HepG2 (cell line): ENCODE results near the gene PPP1R13L. TPM values are rescaled to one million over a fixed set of nuclear protein-coding genes. Genes with fewer than 3 reads are reported as not detected.

Source experiments
- ATAC-seq: fragments of 200-7000 bp; cut with Tn5 transposase; 3 replicates; pipeline ENCODE4 v1.9.1; 2020; ENCODE audit warnings: mild to moderate bottlenecking, moderate library complexity
- BruUV-seq: library from RNA; stranded (reverse); fragments of 400-500 nt; replicated peaks from 2 replicates; lab custom pipeline; 2021; lab: Mats Ljungman, UMichigan
- CTCF ChIA-PET: fragments of 300-600 bp; formaldehyde crosslinking; extraction: SDS; loops from one replicate; lab custom pipeline; 2021; ENCODE audit warnings: low total read pairs, inconsistent platforms, low intra/inter-chr PET ratio; lab: Yijun Ruan, JAX
- POLR2A ChIA-PET: fragments of 350-600 bp; sonication (Branson Sonifier 250); formaldehyde crosslinking; loops from one replicate; lab custom pipeline; 2020; ENCODE audit warnings: antibody characterized with exemption, inconsistent platforms; lab: Yijun Ruan, JAX
- DNase-seq: peaks from one replicate; pipeline ENCODE4 v3.0.0-alpha.2; 2015; ENCODE audit warnings: low spot score
- FAIRE-seq: peaks from 3 replicates; lab custom pipeline; 2011; peaks lifted over from hg19 to GRCh38; lab: Jason Lieb, UNC
- H2AFZ ChIP-seq: one replicate; pipeline ENCODE4 v1.6.1; 2011; ENCODE audit warnings: low read length, inconsistent platforms
- H3K27ac ChIP-seq: fragments of 300-600 bp; 3 replicates; pipeline ENCODE4 v1.8.0; 2011; ENCODE audit warnings: mixed run types, mild to moderate bottlenecking, mixed read lengths, low read length, inconsistent platforms; ENCODE audit not compliant: insufficient read depth; ENCODE audit errors: extremely low read length
- H3K27me3 ChIP-seq, 2 experiments: fragments of 200-600 bp in 1 of 2; 2 replicates in 1 of 2; 3 replicates in 1 of 2; pipeline versions ENCODE4 v1.6.0 to v1.8.0; 2011; ENCODE audit warnings: low read length in 2 of 2, mild to moderate bottlenecking in 2 of 2, moderate library complexity in 2 of 2, inconsistent platforms in 1 of 2; ENCODE audit not compliant: insufficient read depth in 2 of 2, control insufficient read depth in 1 of 2
- H3K36me3 ChIP-seq, 2 experiments: fragments of 200-600 bp in 1 of 2; replicated peaks in 1 of 2; 2 replicates in 1 of 2; 3 replicates in 1 of 2; pipeline versions ENCODE4 v1.5.1 to v1.8.0; 2011; ENCODE audit warnings: low read length in 2 of 2, inconsistent platforms in 1 of 2; ENCODE audit not compliant: insufficient read depth in 2 of 2, control insufficient read depth in 1 of 2
- H3K4me1 ChIP-seq: 2 replicates; pipeline ENCODE4 v1.5.1; 2012; ENCODE audit warnings: low read length, inconsistent platforms; ENCODE audit not compliant: insufficient read depth
- H3K4me2 ChIP-seq: 2 replicates; pipeline ENCODE4 v1.6.0; 2011; ENCODE audit warnings: low read depth, low read length, inconsistent platforms
- H3K4me3 ChIP-seq, 3 experiments: fragments of 200-600 bp in 1 of 3; sonication (generic), shearing (Covaris generic) in 1 of 3; replicated peaks in 1 of 3; 2 replicates each; pipeline ENCODE4 v1.5.1; 2011 to 2016; ENCODE audit warnings: low read length in 3 of 3, inconsistent platforms in 2 of 3, low read depth in 2 of 3, mild to moderate bottlenecking in 2 of 3, control low read depth in 1 of 3, mixed read lengths in 1 of 3; ENCODE audit not compliant: insufficient read depth in 1 of 3
- H3K79me2 ChIP-seq: one replicate; pipeline ENCODE4 v1.6.1; 2011; ENCODE audit warnings: low read length, inconsistent platforms; ENCODE audit not compliant: insufficient read depth
- H3K9ac ChIP-seq: 2 replicates; pipeline ENCODE4 v1.6.0; 2011; ENCODE audit warnings: mild to moderate bottlenecking, low read depth, low read length, inconsistent platforms; ENCODE audit not compliant: insufficient read depth
- H3K9me3 ChIP-seq: 2 replicates; pipeline ENCODE4 v1.5.1; 2012; ENCODE audit warnings: mild to moderate bottlenecking, low read length
- H4K20me1 ChIP-seq: 2 replicates; pipeline ENCODE4 v1.6.0; 2011; ENCODE audit warnings: inconsistent platforms, mild to moderate bottlenecking, low read length, moderate library complexity; ENCODE audit not compliant: insufficient read depth
- AGO1 ChIP-seq: fragments of 200-400 bp; formaldehyde crosslinking; IDR thresholded peaks from 2 replicates; pipeline ENCODE4 v1.6.1; 2017; ENCODE audit warnings: mild to moderate bottlenecking, low read depth, low read length, moderate library complexity; ENCODE audit not compliant: poor library complexity, severe bottlenecking
- ATRX ChIP-seq: sonication (generic); formaldehyde crosslinking; IDR thresholded peaks from 2 replicates; pipeline ENCODE4 v1.4.0; 2020; ENCODE audit warnings: missing genetic modification reagents, borderline replicate concordance
- HNRNPL ChIP-seq: fragments of 200-400 bp; formaldehyde crosslinking; IDR thresholded peaks from 2 replicates; pipeline ENCODE4 v1.6.1; 2017; ENCODE audit warnings: mild to moderate bottlenecking, low read depth, low read length
- POLR2G ChIP-seq: fragments of 200-400 bp; formaldehyde crosslinking; IDR thresholded peaks from 2 replicates; pipeline ENCODE4 v1.6.1; 2018; ENCODE audit warnings: mild to moderate bottlenecking, low read depth, low read length, moderate library complexity
- ZNF30 ChIP-seq: sonication (generic); formaldehyde crosslinking; IDR thresholded peaks from 2 replicates; pipeline ENCODE4 v1.5.0; 2020; ENCODE audit warnings: mild to moderate bottlenecking, missing genetic modification reagents
- WGBS: methylation state at CpG from one replicate; pipeline ENCODE4 v1.1.6; 2017; ENCODE audit warnings: low lambda C conversion rate; 5-methylcytosine and 5-hydroxymethylcytosine counted together
- in situ Hi-C: cut with HindIII; loops from 2 replicates; pipeline ENCODE4 v1.10.0; 2017; ENCODE audit warnings: low pct_unique_long_range_greater_than_20kb; ENCODE audit not compliant: extremely low pct_ligation_motif_present
- intact Hi-C: fragments of 100-400 bp; cut with micrococcal nuclease; formaldehyde crosslinking; loops from one replicate; pipeline ENCODE4 v1.10.0; 2022; ENCODE audit not compliant: unreplicated experiment
- polyA plus RNA-seq, 8 experiments: library from polyadenylated mRNA; depleted of rRNA in 3 of 8; stranded (reverse) in 7 of 8; unstranded in 1 of 8; fragments of >200 nt; fragmentation: Illumina TruSeq in 4 of 8; extraction: Trizol in 4 of 8; gene quantifications; 2 replicates each; pipeline versions ENCODE4 v1.2.1 to v1.2.3, GENCODE V29; 2011 to 2016; ENCODE audit warnings: low read depth in 4 of 8, missing spikeins in 1 of 8, mixed read lengths in 1 of 8; ENCODE audit not compliant: insufficient read depth in 1 of 8
- total RNA-seq, 5 experiments: library from RNA; depleted of rRNA; stranded (reverse); fragments of >200 nt; fragmentation: Illumina TruSeq; extraction: Trizol; gene quantifications; 2 replicates each; pipeline ENCODE4 v1.2.3, GENCODE V29; 2016; ENCODE audit warnings: low read depth in 1 of 5
- TF ChIP-seq, protein P1 (sequence below): sonication (generic); formaldehyde crosslinking; IDR thresholded peaks from 2 replicates; pipeline ENCODE4 v1.4.0; 2020; ENCODE audit warnings: missing genetic modification reagents
- TF ChIP-seq, protein P2 (sequence below): sonication (generic); formaldehyde crosslinking; IDR thresholded peaks from 2 replicates; pipeline ENCODE4 v1.5.0; 2020; ENCODE audit warnings: missing genetic modification reagents
- TF ChIP-seq, protein P3 (sequence below): sonication (generic); formaldehyde crosslinking; IDR thresholded peaks from 2 replicates; pipeline ENCODE4 v1.9.0; 2021; ENCODE audit warnings: missing genetic modification reagents, mild to moderate bottlenecking, borderline replicate concordance
- TF ChIP-seq, protein P4 (sequence below): sonication (generic); formaldehyde crosslinking; conservative IDR thresholded peaks from 2 replicates; pipeline ENCODE4 v1.4.0; 2020; ENCODE audit warnings: missing genetic modification reagents
- TF ChIP-seq, protein P5 (sequence below): sonication (generic); formaldehyde crosslinking; IDR thresholded peaks from 2 replicates; pipeline ENCODE4 v1.9.0; 2022; ENCODE audit warnings: missing genetic modification reagents, mild to moderate bottlenecking, borderline replicate concordance
- TF ChIP-seq, protein P6 (sequence below): conservative IDR thresholded peaks from 2 replicates; pipeline ENCODE4 v1.6.1; 2018; ENCODE audit warnings: missing genetic modification reagents

Gene PPP1R13L
- total and polyA plus RNA-seq, 2 of the 13 experiments (the other 11 are each of a cell fraction or from before 2014, with no cell fraction given): 1.3 to 6.6 TPM

DNA sequence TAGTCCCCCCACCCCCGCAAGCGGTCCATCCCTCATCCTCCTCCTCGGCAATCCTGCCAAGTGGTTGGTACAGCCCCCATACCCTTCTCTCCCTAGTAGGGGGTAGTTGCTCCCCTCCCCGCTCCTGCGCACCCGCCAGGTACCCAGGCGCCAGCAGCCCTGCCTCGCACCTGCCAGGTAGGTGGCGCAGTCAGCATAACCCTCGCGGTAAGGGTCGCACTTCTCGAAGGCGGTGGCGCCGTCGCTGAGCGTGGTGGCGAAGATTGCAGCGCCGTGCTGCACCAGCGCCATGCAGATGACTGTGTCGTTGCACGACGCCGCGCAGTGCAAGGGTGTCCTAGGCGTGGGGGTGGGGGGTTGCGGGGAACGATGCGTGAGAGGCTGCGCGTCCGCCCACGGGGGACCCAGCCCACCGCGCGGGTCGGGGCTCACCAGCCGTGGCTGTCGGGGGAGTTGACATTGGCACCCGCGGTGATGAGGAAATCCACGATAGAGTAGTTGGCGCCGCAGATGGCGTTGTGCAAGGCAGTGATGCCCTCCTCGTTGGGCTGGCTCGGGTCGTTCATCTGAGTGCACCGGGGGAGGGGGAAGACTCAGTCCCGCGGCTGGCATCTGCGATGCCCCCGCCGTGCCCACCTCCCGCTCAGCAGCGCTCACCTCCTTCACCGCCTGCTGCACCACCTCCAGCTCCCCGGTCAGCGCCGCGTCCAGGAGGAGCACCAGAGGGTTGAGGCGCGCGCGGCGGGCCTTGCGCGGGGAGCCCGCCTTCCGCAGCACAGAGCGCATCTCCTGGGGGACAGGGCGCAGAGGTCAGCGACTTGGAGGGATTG lies 19.3 kb downstream of the PPP1R13L start:
- in situ Hi-C loops: no loop called here
- H2AFZ ChIP-seq: no peak overlapping the region
- H3K79me2 ChIP-seq: no peaks in the 10 kb centered on the region
- intact Hi-C loops: no loop called here
- no peaks in the 10 kb centered on the region for H3K4me1 ChIP-seq
- no peaks in the 10 kb centered on the region for H3K9me3 ChIP-seq
- no peaks in the 10 kb centered on the region for H4K20me1 ChIP-seq
- H3K27ac ChIP-seq: no peak overlapping the region
- ChIA-PET CTCF (no interaction called here), POLR2A (no interaction called here)
- 91% methylated on average over 52 of the region's 75 CpGs for WGBS
- DNase-seq (no peak), ATAC-seq (no peak), FAIRE-seq (no peak)
- H3K4me2 ChIP-seq: no peak overlapping the region
- H3K9ac ChIP-seq: no peak overlapping the region
- no TSS peak for BruUV-seq
- no peaks in the 10 kb centered on the region for H3K27me3 ChIP-seq
- no peak overlapping the region for H3K4me3 ChIP-seq
- H3K36me3 ChIP-seq: no peaks in the 10 kb centered on the region
- TF ChIP-seq, protein P1, sequence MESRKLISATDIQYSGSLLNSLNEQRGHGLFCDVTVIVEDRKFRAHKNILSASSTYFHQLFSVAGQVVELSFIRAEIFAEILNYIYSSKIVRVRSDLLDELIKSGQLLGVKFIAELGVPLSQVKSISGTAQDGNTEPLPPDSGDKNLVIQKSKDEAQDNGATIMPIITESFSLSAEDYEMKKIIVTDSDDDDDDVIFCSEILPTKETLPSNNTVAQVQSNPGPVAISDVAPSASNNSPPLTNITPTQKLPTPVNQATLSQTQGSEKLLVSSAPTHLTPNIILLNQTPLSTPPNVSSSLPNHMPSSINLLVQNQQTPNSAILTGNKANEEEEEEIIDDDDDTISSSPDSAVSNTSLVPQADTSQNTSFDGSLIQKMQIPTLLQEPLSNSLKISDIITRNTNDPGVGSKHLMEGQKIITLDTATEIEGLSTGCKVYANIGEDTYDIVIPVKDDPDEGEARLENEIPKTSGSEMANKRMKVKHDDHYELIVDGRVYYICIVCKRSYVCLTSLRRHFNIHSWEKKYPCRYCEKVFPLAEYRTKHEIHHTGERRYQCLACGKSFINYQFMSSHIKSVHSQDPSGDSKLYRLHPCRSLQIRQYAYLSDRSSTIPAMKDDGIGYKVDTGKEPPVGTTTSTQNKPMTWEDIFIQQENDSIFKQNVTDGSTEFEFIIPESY: no peak
- TF ChIP-seq, protein P2, sequence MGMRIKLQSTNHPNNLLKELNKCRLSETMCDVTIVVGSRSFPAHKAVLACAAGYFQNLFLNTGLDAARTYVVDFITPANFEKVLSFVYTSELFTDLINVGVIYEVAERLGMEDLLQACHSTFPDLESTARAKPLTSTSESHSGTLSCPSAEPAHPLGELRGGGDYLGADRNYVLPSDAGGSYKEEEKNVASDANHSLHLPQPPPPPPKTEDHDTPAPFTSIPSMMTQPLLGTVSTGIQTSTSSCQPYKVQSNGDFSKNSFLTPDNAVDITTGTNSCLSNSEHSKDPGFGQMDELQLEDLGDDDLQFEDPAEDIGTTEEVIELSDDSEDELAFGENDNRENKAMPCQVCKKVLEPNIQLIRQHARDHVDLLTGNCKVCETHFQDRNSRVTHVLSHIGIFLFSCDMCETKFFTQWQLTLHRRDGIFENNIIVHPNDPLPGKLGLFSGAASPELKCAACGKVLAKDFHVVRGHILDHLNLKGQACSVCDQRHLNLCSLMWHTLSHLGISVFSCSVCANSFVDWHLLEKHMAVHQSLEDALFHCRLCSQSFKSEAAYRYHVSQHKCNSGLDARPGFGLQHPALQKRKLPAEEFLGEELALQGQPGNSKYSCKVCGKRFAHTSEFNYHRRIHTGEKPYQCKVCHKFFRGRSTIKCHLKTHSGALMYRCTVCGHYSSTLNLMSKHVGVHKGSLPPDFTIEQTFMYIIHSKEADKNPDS (CRISPR knock-in tag): no peak
- TF ChIP-seq, protein P3, sequence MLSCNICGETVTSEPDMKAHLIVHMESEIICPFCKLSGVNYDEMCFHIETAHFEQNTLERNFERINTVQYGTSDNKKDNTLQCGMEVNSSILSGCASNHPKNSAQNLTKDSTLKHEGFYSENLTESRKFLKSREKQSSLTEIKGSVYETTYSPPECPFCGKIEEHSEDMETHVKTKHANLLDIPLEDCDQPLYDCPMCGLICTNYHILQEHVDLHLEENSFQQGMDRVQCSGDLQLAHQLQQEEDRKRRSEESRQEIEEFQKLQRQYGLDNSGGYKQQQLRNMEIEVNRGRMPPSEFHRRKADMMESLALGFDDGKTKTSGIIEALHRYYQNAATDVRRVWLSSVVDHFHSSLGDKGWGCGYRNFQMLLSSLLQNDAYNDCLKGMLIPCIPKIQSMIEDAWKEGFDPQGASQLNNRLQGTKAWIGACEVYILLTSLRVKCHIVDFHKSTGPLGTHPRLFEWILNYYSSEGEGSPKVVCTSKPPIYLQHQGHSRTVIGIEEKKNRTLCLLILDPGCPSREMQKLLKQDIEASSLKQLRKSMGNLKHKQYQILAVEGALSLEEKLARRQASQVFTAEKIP: no peak
- TF ChIP-seq, protein P4, sequence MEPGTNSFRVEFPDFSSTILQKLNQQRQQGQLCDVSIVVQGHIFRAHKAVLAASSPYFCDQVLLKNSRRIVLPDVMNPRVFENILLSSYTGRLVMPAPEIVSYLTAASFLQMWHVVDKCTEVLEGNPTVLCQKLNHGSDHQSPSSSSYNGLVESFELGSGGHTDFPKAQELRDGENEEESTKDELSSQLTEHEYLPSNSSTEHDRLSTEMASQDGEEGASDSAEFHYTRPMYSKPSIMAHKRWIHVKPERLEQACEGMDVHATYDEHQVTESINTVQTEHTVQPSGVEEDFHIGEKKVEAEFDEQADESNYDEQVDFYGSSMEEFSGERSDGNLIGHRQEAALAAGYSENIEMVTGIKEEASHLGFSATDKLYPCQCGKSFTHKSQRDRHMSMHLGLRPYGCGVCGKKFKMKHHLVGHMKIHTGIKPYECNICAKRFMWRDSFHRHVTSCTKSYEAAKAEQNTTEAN (CRISPR knock-in tag): no peak
- TF ChIP-seq, protein P5, sequence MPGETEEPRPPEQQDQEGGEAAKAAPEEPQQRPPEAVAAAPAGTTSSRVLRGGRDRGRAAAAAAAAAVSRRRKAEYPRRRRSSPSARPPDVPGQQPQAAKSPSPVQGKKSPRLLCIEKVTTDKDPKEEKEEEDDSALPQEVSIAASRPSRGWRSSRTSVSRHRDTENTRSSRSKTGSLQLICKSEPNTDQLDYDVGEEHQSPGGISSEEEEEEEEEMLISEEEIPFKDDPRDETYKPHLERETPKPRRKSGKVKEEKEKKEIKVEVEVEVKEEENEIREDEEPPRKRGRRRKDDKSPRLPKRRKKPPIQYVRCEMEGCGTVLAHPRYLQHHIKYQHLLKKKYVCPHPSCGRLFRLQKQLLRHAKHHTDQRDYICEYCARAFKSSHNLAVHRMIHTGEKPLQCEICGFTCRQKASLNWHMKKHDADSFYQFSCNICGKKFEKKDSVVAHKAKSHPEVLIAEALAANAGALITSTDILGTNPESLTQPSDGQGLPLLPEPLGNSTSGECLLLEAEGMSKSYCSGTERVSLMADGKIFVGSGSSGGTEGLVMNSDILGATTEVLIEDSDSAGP: no peak
- TF ChIP-seq AGO1: peak; percentile 55
- no peak for TF ChIP-seq ATRX
- TF ChIP-seq, protein P6, sequence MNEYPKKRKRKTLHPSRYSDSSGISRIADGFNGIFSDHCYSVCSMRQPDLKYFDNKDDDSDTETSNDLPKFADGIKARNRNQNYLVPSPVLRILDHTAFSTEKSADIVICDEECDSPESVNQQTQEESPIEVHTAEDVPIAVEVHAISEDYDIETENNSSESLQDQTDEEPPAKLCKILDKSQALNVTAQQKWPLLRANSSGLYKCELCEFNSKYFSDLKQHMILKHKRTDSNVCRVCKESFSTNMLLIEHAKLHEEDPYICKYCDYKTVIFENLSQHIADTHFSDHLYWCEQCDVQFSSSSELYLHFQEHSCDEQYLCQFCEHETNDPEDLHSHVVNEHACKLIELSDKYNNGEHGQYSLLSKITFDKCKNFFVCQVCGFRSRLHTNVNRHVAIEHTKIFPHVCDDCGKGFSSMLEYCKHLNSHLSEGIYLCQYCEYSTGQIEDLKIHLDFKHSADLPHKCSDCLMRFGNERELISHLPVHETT (CRISPR knock-in tag): no peak
- 0 out of 2 replicates have a peak, but pooled peaks have one; percentile 23 for TF ChIP-seq POLR2G
- no peak for TF ChIP-seq ZNF30 (CRISPR knock-in tag)
- 0 out of 2 replicates have a peak, but pooled peaks have one; percentile 53 for TF ChIP-seq HNRNPL
